ENCODE data around the gene ERBB4. TPM values are rescaled to one million over a fixed set of nuclear protein-coding genes. Genes with fewer than 3 reads are reported as not detected.

Gene ERBB4
- total RNA-seq, 1 experiment from 2014 or later: 40.6 TPM

DNA sequence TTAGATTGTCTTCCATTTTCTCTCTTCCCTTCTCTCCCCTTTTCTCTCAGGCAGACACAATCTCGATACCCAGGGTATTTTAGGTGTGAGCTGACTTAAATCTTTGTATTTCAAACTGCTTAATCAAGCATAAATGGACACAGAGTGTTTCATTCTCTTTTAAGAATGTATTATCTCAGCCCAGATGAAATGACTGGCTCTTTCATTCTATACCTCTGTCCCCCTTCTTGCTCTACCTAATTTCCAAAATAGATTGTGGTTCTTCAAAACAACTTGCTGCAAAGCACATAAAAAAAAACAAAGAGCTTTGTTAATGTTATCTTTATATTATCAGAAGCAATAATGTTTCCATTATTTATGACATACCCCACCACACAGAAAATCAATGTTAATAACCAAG is 514.6 kb downstream of the ERBB4 start:
- no peak for DNase-seq (ENCODE audit: low spot score)
- CTCF ChIA-PET: no interaction called here
- Histone ChIP-seq H3K4me1 (ENCODE audit: insufficient read depth, low read length, poor library complexity, severe bottlenecking) (peaks cover 16% of the 10 kb centered on the region), H3K9me3 (ENCODE audit: low read depth, low read length, poor library complexity, severe bottlenecking) (no peaks in the 10 kb centered on the region), H3K36me3 (ENCODE audit: insufficient read depth, low read length, poor library complexity, severe bottlenecking) (no peaks in the 10 kb centered on the region), H3K27ac (ENCODE audit: low read depth, low read length, poor library complexity, severe bottlenecking) (no peak overlapping the region), H3K4me3 (ENCODE audit: low read depth, low read length, poor library complexity, severe bottlenecking) (no peak overlapping the region), H3K27me3 (replicated peaks; ENCODE audit: insufficient read depth, low read depth, low read length, poor library complexity) (no peaks in the 10 kb centered on the region)
- no TSS peak for BruUV-seq (replicated peaks)
- intact Hi-C loops (cut with micrococcal nuclease; ENCODE audit: unreplicated experiment): no loop called here
- TF ChIP-seq, protein P1, sequence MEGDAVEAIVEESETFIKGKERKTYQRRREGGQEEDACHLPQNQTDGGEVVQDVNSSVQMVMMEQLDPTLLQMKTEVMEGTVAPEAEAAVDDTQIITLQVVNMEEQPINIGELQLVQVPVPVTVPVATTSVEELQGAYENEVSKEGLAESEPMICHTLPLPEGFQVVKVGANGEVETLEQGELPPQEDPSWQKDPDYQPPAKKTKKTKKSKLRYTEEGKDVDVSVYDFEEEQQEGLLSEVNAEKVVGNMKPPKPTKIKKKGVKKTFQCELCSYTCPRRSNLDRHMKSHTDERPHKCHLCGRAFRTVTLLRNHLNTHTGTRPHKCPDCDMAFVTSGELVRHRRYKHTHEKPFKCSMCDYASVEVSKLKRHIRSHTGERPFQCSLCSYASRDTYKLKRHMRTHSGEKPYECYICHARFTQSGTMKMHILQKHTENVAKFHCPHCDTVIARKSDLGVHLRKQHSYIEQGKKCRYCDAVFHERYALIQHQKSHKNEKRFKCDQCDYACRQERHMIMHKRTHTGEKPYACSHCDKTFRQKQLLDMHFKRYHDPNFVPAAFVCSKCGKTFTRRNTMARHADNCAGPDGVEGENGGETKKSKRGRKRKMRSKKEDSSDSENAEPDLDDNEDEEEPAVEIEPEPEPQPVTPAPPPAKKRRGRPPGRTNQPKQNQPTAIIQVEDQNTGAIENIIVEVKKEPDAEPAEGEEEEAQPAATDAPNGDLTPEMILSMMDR (conservative IDR thresholded peaks at IDR 0.05; ENCODE audit: low read depth, low read length): no peak
- no peak for TF ChIP-seq EZH2 (IDR thresholded peaks at IDR 0.05; ENCODE audit: borderline replicate concordance, low read depth, low read length, poor library complexity, severe bottlenecking)
- POLR2A ChIA-PET (ENCODE audit: low non-redundant PET): no interaction called here

DNA sequence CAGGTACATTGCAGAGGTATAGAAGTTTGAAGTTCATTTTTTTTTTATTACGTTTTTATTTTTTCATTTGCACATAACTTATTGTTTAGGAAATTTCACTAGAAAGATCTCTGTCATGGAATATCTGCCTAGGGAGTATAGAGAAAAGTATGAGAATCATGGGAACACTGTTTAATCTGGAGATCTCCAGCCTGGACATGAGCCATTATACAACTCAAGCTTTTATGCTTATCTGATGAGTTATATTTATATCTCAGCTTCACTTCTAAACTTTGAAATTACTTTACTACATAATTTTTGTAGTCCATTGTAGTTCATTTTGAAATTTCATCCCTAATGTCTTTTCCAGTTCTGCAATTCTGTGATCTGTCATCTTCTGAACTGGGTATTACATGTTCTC is 515.6 kb downstream of the ERBB4 start:
- CTCF ChIA-PET: no interaction called here
- no peaks in the 10 kb centered on the region for H3K36me3 ChIP-seq (ENCODE audit: insufficient read depth, low read length, poor library complexity, severe bottlenecking)
- no TSS peak for BruUV-seq (replicated peaks)
- no peaks in the 10 kb centered on the region for H3K27me3 ChIP-seq (replicated peaks; ENCODE audit: insufficient read depth, low read depth, low read length, poor library complexity)
- intact Hi-C loops (cut with micrococcal nuclease; ENCODE audit: unreplicated experiment): no loop called here
- POLR2A ChIA-PET (ENCODE audit: low non-redundant PET): no interaction called here
- TF ChIP-seq, protein P1 (conservative IDR thresholded peaks at IDR 0.05; ENCODE audit: low read depth, low read length): no peak
- TF ChIP-seq EZH2 (IDR thresholded peaks at IDR 0.05; ENCODE audit: borderline replicate concordance, low read depth, low read length, poor library complexity, severe bottlenecking): no peak
- DNase-seq (ENCODE audit: low spot score): no peak
- H3K4me3 ChIP-seq (ENCODE audit: low read depth, low read length, poor library complexity, severe bottlenecking): no peak overlapping the region
- H3K4me1 ChIP-seq (ENCODE audit: insufficient read depth, low read length, poor library complexity, severe bottlenecking): peaks cover 6% of the 10 kb centered on the region
- H3K27ac ChIP-seq (ENCODE audit: low read depth, low read length, poor library complexity, severe bottlenecking): no peak overlapping the region
- no peaks in the 10 kb centered on the region for H3K9me3 ChIP-seq (ENCODE audit: low read depth, low read length, poor library complexity, severe bottlenecking)

- Histone ChIP-seq H3K27ac (ENCODE audit: low read depth, low read length, poor library complexity, severe bottlenecking) (no peak overlapping the region), H3K9me3 (ENCODE audit: low read depth, low read length, poor library complexity, severe bottlenecking) (no peaks in the 10 kb centered on the region), H3K4me3 (ENCODE audit: low read depth, low read length, poor library complexity, severe bottlenecking) (no peak overlapping the region), H3K36me3 (ENCODE audit: insufficient read depth, low read length, poor library complexity, severe bottlenecking) (no peaks in the 10 kb centered on the region), H3K4me1 (ENCODE audit: insufficient read depth, low read length, poor library complexity, severe bottlenecking) (no peaks in the 10 kb centered on the region), H3K27me3 (replicated peaks; ENCODE audit: insufficient read depth, low read depth, low read length, poor library complexity) (no peaks in the 10 kb centered on the region)
- intact Hi-C loops (cut with micrococcal nuclease; ENCODE audit: unreplicated experiment): no loop called here
- POLR2A ChIA-PET (ENCODE audit: low non-redundant PET): no interaction called here
- TF ChIP-seq, protein P1 (conservative IDR thresholded peaks at IDR 0.05; ENCODE audit: low read depth, low read length): no peak
- no peak for TF ChIP-seq EZH2 (IDR thresholded peaks at IDR 0.05; ENCODE audit: borderline replicate concordance, low read depth, low read length, poor library complexity, severe bottlenecking)
- no peak for DNase-seq (ENCODE audit: low spot score)
- CTCF ChIA-PET: no interaction called here
- no TSS peak for BruUV-seq (replicated peaks)
These were observed 516.7 kb downstream of the ERBB4 start for GRCh38 chr2:212021947-212022346.
